Measurements from ENCODE around the gene RNF14. TPM values are rescaled to one million over a fixed set of nuclear protein-coding genes. Genes with fewer than 3 reads are reported as not detected.

The RNF14 gene
- total RNA-seq, 4 donors from 2014 or later: 33.8 to 53.5 (median 45.7) TPM

DNA sequence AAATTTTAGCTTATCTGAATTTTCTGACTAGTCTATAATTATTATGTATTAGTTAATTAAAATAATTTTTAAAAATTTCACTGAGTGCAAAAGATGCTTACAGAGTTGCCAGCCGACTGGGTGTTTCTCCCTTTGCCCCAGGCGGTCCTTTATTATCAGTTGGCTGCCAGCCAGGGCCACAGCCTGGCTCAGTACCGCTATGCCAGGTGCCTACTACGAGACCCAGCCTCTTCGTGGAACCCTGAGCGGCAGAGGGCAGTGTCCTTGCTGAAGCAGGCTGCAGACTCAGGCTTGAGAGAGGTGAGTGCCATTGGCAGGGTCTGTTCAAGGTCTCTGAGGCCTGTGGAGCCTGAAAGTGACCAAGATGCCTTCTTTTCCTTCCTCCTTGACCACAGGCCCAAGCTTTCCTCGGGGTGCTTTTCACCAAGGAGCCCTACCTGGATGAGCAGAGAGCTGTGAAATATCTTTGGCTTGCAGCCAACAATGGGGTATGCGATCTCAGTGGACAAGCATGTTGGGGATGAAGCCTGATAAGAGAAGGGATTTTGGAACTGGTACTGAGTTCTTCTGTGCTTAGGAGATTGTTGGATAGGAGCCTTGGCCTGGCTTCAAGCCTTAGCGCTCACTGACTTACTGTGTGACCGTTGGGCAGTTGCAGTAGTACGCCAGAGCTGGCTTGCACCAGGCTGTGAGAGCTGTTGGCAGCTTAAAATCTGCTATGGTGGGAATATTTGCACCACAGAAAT, 34.6 kb upstream of the RNF14 start:
- Histone ChIP-seq H3K9me3 (no peaks in the 10 kb centered on the region), H3K27ac (no peak overlapping the region), H3K27me3 (no peaks in the 10 kb centered on the region), H3K36me3 (peaks cover 94% of the 10 kb centered on the region), H3K4me1 (peaks cover 7% of the 10 kb centered on the region), H3K4me3 (no peak overlapping the region)
- 56% methylated on average over 11 of the region's 11 CpGs for WGBS
- no peak for TF ChIP-seq POLR2AphosphoS5 (IDR thresholded peaks at IDR 0.05)
- TF ChIP-seq, protein P1, sequence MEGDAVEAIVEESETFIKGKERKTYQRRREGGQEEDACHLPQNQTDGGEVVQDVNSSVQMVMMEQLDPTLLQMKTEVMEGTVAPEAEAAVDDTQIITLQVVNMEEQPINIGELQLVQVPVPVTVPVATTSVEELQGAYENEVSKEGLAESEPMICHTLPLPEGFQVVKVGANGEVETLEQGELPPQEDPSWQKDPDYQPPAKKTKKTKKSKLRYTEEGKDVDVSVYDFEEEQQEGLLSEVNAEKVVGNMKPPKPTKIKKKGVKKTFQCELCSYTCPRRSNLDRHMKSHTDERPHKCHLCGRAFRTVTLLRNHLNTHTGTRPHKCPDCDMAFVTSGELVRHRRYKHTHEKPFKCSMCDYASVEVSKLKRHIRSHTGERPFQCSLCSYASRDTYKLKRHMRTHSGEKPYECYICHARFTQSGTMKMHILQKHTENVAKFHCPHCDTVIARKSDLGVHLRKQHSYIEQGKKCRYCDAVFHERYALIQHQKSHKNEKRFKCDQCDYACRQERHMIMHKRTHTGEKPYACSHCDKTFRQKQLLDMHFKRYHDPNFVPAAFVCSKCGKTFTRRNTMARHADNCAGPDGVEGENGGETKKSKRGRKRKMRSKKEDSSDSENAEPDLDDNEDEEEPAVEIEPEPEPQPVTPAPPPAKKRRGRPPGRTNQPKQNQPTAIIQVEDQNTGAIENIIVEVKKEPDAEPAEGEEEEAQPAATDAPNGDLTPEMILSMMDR (IDR thresholded peaks at IDR 0.05): no peak
- TF ChIP-seq POLR2A (IDR thresholded peaks at IDR 0.05): no peak
- no peak for TF ChIP-seq EP300 (IDR thresholded peaks at IDR 0.05)
- no peak for DNase-seq (ENCODE audit: low spot score in 2 of 2)

GRCh38 chr5:141935538-141935937, 33.4 kb upstream of the RNF14 start:
- DNase-seq (ENCODE audit: low spot score in 2 of 2): no peak
- 64% methylated on average over 3 of the region's 4 CpGs for WGBS

DNA sequence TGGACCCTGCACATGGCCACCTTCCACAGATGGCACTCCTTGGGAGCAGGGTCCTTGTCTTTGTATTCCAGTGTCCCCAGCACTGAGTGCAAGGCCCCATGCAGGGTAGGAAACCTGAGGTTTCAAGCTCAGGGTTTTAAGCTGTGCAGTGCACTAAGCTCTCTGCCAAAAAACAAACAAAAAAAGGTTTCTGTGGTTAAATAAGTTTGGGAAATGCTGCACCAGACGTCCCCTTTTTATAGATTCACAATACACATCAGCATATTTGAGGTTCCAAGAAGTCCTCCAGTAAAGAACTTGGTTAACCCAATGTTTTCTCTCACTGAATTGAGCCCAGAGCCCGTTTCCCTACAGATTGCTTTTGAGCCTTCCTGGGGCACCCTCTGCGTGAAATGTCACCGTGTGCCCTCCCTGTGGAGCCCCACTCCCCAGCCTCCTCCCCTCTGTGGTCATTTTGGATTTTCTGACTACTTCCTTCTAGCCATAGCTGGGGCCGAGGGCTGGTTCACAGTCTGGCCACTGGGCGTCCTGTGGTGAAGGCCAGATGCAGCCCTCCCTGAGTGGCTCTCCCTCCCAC, 28.1 kb upstream of the RNF14 start:
- Histone ChIP-seq H3K9me3 (no peaks in the 10 kb centered on the region), H3K4me3 (no peak overlapping the region), H3K27ac (no peak overlapping the region), H3K27me3 (no peaks in the 10 kb centered on the region), H3K36me3 (peaks cover 48% of the 10 kb centered on the region), H3K4me1 (peaks cover 47% of the 10 kb centered on the region)
- WGBS: 35% methylated on average over 5 of the region's 6 CpGs
- TF ChIP-seq EP300 (IDR thresholded peaks at IDR 0.05) (no peak), POLR2AphosphoS5 (IDR thresholded peaks at IDR 0.05) (no peak), POLR2A (IDR thresholded peaks at IDR 0.05) (no peak)
- TF ChIP-seq, protein P1 (IDR thresholded peaks at IDR 0.05): no peak
- no peak for DNase-seq (ENCODE audit: low spot score in 2 of 2)

More at GRCh38 chr5:141935538-141935937, 33.4 kb upstream of the RNF14 start:
- Histone ChIP-seq H3K4me1 (peaks cover 10% of the 10 kb centered on the region), H3K27ac (no peak overlapping the region), H3K9me3 (no peaks in the 10 kb centered on the region), H3K27me3 (no peaks in the 10 kb centered on the region), H3K4me3 (no peak overlapping the region), H3K36me3 (peaks cover 93% of the 10 kb centered on the region)
- TF ChIP-seq POLR2A (IDR thresholded peaks at IDR 0.05) (no peak), POLR2AphosphoS5 (IDR thresholded peaks at IDR 0.05) (no peak), EP300 (IDR thresholded peaks at IDR 0.05) (no peak)
- TF ChIP-seq, protein P1 (IDR thresholded peaks at IDR 0.05): no peak

GRCh38 chr5:141941307-141941706, 27.6 kb upstream of the RNF14 start:
- no peak overlapping the region for H3K4me3 ChIP-seq
- no peak for DNase-seq (ENCODE audit: low spot score in 2 of 2)
- H3K27ac ChIP-seq: no peak overlapping the region
- no peaks in the 10 kb centered on the region for H3K27me3 ChIP-seq
- TF ChIP-seq POLR2AphosphoS5 (IDR thresholded peaks at IDR 0.05) (no peak), EP300 (IDR thresholded peaks at IDR 0.05) (no peak), POLR2A (IDR thresholded peaks at IDR 0.05) (no peak)
- TF ChIP-seq, protein P1 (IDR thresholded peaks at IDR 0.05): no peak
- H3K9me3 ChIP-seq: no peaks in the 10 kb centered on the region
- 35% methylated on average over 4 of the region's 6 CpGs for WGBS
- H3K36me3 ChIP-seq: peaks cover 42% of the 10 kb centered on the region
- peaks cover 53% of the 10 kb centered on the region for H3K4me1 ChIP-seq

- DNase-seq (ENCODE audit: low spot score in 2 of 2): no peak
- Histone ChIP-seq H3K27me3 (no peaks in the 10 kb centered on the region), H3K9me3 (no peaks in the 10 kb centered on the region), H3K36me3 (peaks cover 38% of the 10 kb centered on the region), H3K4me3 (no peak overlapping the region), H3K27ac (no peak overlapping the region), H3K4me1 (peaks cover 55% of the 10 kb centered on the region)
- 71% methylated on average over 6 of the region's 6 CpGs for WGBS
- TF ChIP-seq POLR2A (IDR thresholded peaks at IDR 0.05) (no peak), EP300 (IDR thresholded peaks at IDR 0.05) (no peak), POLR2AphosphoS5 (IDR thresholded peaks at IDR 0.05) (no peak)
- TF ChIP-seq, protein P1 (IDR thresholded peaks at IDR 0.05): no peak
These were observed 27.1 kb upstream of the RNF14 start for GRCh38 chr5:141941779-141942178.
